SJSA1 (cell line): ENCODE data around the gene PDLIM5. TPM values are rescaled to one million over a fixed set of nuclear protein-coding genes. Genes with fewer than 3 reads are reported as not detected.
"Not testable (repeated sequence)": the region's sequence is repeated elsewhere in the genome, so short reads cannot be mapped to it uniquely, and the experiment has no call there.

Experiments
- DNase-seq, 2 experiments: peaks; one replicate each; pipeline ENCODE4 v3.0.0-alpha.2; 2015 to 2020; ENCODE audit warnings: low spot score in 2 of 2, low read depth in 1 of 2
- H3K27ac ChIP-seq: fragments of 250-450 bp; sonication (Bioruptor Pico); 2 replicates; pipeline ENCODE4 v1.5.1; 2020; ENCODE audit warnings: mild to moderate bottlenecking, moderate library complexity
- H3K27me3 ChIP-seq: fragments of 250-450 bp; sonication (Bioruptor Pico); replicated peaks from 2 replicates; pipeline ENCODE4 v1.5.1; 2020; ENCODE audit warnings: mild to moderate bottlenecking, moderate library complexity
- H3K36me3 ChIP-seq: fragments of 250-450 bp; sonication (Bioruptor Pico); 2 replicates; pipeline ENCODE4 v1.5.1; 2020; ENCODE audit warnings: mild to moderate bottlenecking
- H3K4me1 ChIP-seq: fragments of 250-450 bp; sonication (Bioruptor Pico); replicated peaks from 2 replicates; pipeline ENCODE4 v1.6.1; 2021; ENCODE audit warnings: mild to moderate bottlenecking
- H3K4me3 ChIP-seq: fragments of 250-450 bp; sonication (Bioruptor Pico); 2 replicates; pipeline ENCODE4 v1.5.1; 2020; ENCODE audit warnings: mild to moderate bottlenecking
- H3K9me3 ChIP-seq: fragments of 250-450 bp; sonication (Bioruptor Pico); replicated peaks from 2 replicates; pipeline ENCODE4 v1.5.1; 2020; ENCODE audit warnings: mild to moderate bottlenecking
- total RNA-seq: library from RNA; depleted of rRNA; stranded (reverse); fragments of >200 nt; shearing (Covaris generic); gene quantifications from 2 replicates; pipeline ENCODE4 v1.2.3, GENCODE V29; 2014

The PDLIM5 gene
- total RNA-seq, 1 experiment from 2014 or later, result 133 TPM

GRCh38 chr4:94475794-94476193, 24.1 kb downstream of the PDLIM5 start:
- H3K27ac ChIP-seq, result no peak overlapping the region
- H3K36me3 ChIP-seq, result peaks cover 15% of the 10 kb centered on the region
- H3K4me1 ChIP-seq, result peaks cover 25% of the 10 kb centered on the region
- no peaks in the 10 kb centered on the region for H3K9me3 ChIP-seq
- DNase-seq, result no peak
- H3K4me3 ChIP-seq, result no peak overlapping the region
- H3K27me3 ChIP-seq, result no peaks in the 10 kb centered on the region

- H3K4me1 ChIP-seq, result peaks cover 24% of the 10 kb centered on the region
- H3K9me3 ChIP-seq, result no peaks in the 10 kb centered on the region
- no peak overlapping the region; the same call in 1 of the 2 replicates for H3K27ac ChIP-seq
- no peak for DNase-seq
- H3K4me3 ChIP-seq, result no peak overlapping the region
- H3K36me3 ChIP-seq, result peaks cover 6% of the 10 kb centered on the region; the same call in 1 of the 2 replicates
- H3K27me3 ChIP-seq, result no peaks in the 10 kb centered on the region
Measured at GRCh38 chr4:94477227-94477626, 25.5 kb downstream of the PDLIM5 start.

- not testable (repeated sequence) for DNase-seq, H3K4me3 ChIP-seq, H3K36me3 ChIP-seq, H3K27ac ChIP-seq, H3K9me3 ChIP-seq, H3K27me3 ChIP-seq
- peaks cover 17% of the 10 kb centered on the region for H3K4me1 ChIP-seq
Measured at GRCh38 chr4:94478805-94479204, 27.1 kb downstream of the PDLIM5 start.

- Histone ChIP-seq H3K27me3 (no peaks in the 10 kb centered on the region), H3K36me3 (peaks cover 6% of the 10 kb centered on the region), H3K4me1 (peaks cover 17% of the 10 kb centered on the region), H3K9me3 (no peaks in the 10 kb centered on the region), H3K4me3 (no peak overlapping the region), H3K27ac (no peak overlapping the region)
- DNase-seq, result no peak
Measured at GRCh38 chr4:94479358-94480141, 27.8 kb downstream of the PDLIM5 start.

- Histone ChIP-seq H3K27me3 (no peaks in the 10 kb centered on the region), H3K4me3 (no peak overlapping the region), H3K36me3 (peaks cover 13% of the 10 kb centered on the region), H3K4me1 (peaks cover 14% of the 10 kb centered on the region), H3K9me3 (no peaks in the 10 kb centered on the region), H3K27ac (no peak overlapping the region)
- DNase-seq, result no peak
Measured at GRCh38 chr4:94480362-94480951, 28.7 kb downstream of the PDLIM5 start.

- Histone ChIP-seq H3K27me3 (no peaks in the 10 kb centered on the region), H3K4me3 (no peak overlapping the region), H3K36me3 (peaks cover 15% of the 10 kb centered on the region), H3K9me3 (no peaks in the 10 kb centered on the region), H3K4me1 (peaks cover 29% of the 10 kb centered on the region), H3K27ac (no peak overlapping the region)
- no peak for DNase-seq
Measured at GRCh38 chr4:94483895-94484294, 32.2 kb downstream of the PDLIM5 start.

GRCh38 chr4:94484818-94485217, 33.1 kb downstream of the PDLIM5 start:
- Histone ChIP-seq H3K36me3 (peaks cover 15% of the 10 kb centered on the region), H3K9me3 (no peaks in the 10 kb centered on the region), H3K27me3 (no peaks in the 10 kb centered on the region), H3K27ac (no peak overlapping the region), H3K4me1 (peaks cover 36% of the 10 kb centered on the region), H3K4me3 (no peak overlapping the region)
- no peak for DNase-seq

- no peak overlapping the region for H3K4me3 ChIP-seq
- H3K9me3 ChIP-seq, result no peaks in the 10 kb centered on the region
- peaks cover 42% of the 10 kb centered on the region for H3K4me1 ChIP-seq
- DNase-seq, result peak in 1 of 2 experiments; percentile 31
- H3K27ac ChIP-seq, result no peak overlapping the region
- H3K27me3 ChIP-seq, result no peaks in the 10 kb centered on the region
- peaks cover 15% of the 10 kb centered on the region for H3K36me3 ChIP-seq
Measured at GRCh38 chr4:94486372-94486801, 34.6 kb downstream of the PDLIM5 start.

GRCh38 chr4:94488670-94489069, 36.9 kb downstream of the PDLIM5 start:
- Histone ChIP-seq H3K4me3 (no peak overlapping the region), H3K4me1 (peaks cover 50% of the 10 kb centered on the region), H3K36me3 (peaks cover 19% of the 10 kb centered on the region), H3K27ac (peak overlapping the region; percentile 36), H3K9me3 (no peaks in the 10 kb centered on the region), H3K27me3 (no peaks in the 10 kb centered on the region)
- peak; percentile 51 to 74 for DNase-seq

- no peak for DNase-seq
- Histone ChIP-seq H3K4me1 (peaks cover 50% of the 10 kb centered on the region), H3K27ac (peak overlapping the region; percentile 36), H3K36me3 (peaks cover 19% of the 10 kb centered on the region), H3K4me3 (no peak overlapping the region), H3K27me3 (no peaks in the 10 kb centered on the region), H3K9me3 (no peaks in the 10 kb centered on the region)
Measured at GRCh38 chr4:94489098-94489497, 37.4 kb downstream of the PDLIM5 start.

- Histone ChIP-seq H3K27ac (no peak overlapping the region), H3K4me1 (peaks cover 50% of the 10 kb centered on the region), H3K4me3 (no peak overlapping the region), H3K27me3 (no peaks in the 10 kb centered on the region), H3K9me3 (no peaks in the 10 kb centered on the region), H3K36me3 (peaks cover 9% of the 10 kb centered on the region)
- DNase-seq, result no peak
Measured at GRCh38 chr4:94490437-94490836, 38.7 kb downstream of the PDLIM5 start.

- no peak overlapping the region for H3K4me3 ChIP-seq
- DNase-seq, result no peak
- peak overlapping the region; percentile 10; the same call in 1 of the 2 replicates for H3K27ac ChIP-seq
- H3K4me1 ChIP-seq, result peaks cover 46% of the 10 kb centered on the region
- H3K9me3 ChIP-seq, result no peaks in the 10 kb centered on the region
- H3K27me3 ChIP-seq, result no peaks in the 10 kb centered on the region
- H3K36me3 ChIP-seq, result peaks cover 9% of the 10 kb centered on the region
Measured at GRCh38 chr4:94491322-94491721, 39.6 kb downstream of the PDLIM5 start.

- DNase-seq, result no peak
- Histone ChIP-seq H3K4me1 (peaks cover 14% of the 10 kb centered on the region), H3K27ac (no peak overlapping the region), H3K9me3 (no peaks in the 10 kb centered on the region), H3K4me3 (no peak overlapping the region), H3K36me3 (peaks cover 7% of the 10 kb centered on the region), H3K27me3 (no peaks in the 10 kb centered on the region)
Measured at GRCh38 chr4:94495408-94495807, 43.7 kb downstream of the PDLIM5 start.

GRCh38 chr4:94497690-94498089, 45.9 kb downstream of the PDLIM5 start:
- no peak overlapping the region for H3K27ac ChIP-seq
- H3K36me3 ChIP-seq, result peaks cover 13% of the 10 kb centered on the region
- H3K4me1 ChIP-seq, result no peaks in the 10 kb centered on the region
- H3K9me3 ChIP-seq, result no peaks in the 10 kb centered on the region
- no peaks in the 10 kb centered on the region for H3K27me3 ChIP-seq
- H3K4me3 ChIP-seq, result no peak overlapping the region
- no peak for DNase-seq
